ENCODE results near the gene RRP8. TPM values are rescaled to one million over a fixed set of nuclear protein-coding genes. Genes with fewer than 3 reads are reported as not detected.
A peak's percentile ranks its signal among the peaks of the same experiment; 100 is the strongest.

The RRP8 gene
- total and polyA plus RNA-seq, 5 donors from 2014 or later: 21.0 to 30.9 (median 23.6) TPM

DNA sequence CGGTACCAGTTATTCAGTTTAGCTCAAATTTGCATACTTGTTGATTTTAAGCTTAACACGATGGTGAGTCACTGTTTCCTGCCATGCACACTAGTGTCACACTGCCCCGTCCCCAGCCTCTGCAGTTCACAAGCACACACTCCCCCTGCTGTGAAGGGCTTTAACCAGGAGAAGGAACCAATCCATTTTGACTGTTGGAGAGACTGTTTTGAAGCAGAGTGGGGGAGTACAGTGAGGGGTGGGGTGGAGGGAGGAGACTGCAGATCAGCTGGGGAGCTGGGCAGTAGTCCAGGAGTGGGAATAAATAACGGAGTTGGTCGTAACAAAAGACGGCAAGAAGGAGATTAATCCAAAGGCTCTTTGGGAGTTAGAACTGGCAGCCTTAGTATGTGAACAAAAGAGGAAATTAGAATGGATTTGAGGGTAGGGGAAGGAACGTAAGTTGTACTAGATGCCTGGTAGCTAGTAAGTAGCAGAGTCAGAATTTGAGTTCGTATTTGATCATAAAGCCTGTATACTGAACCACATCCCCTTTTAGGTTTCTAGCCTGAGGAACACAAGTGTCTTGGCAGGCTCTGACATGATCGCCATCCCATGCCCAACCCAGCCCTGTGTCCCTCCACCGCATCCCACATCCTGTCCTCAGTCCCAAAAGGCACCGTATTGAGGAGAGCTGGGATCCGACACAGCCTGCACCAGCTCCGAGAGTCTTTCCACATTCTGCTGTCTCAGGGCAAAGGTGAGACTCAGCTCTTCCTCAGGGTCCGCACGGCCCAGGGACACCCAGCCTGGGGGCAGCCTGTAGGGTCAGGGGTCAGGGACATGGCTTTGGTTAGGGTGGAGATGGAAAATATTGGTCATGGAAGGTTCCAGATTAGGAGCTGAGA lies 14.9 kb upstream of the RRP8 start:
- Mint-ChIP-seq H3K36me3 (peaks cover 15% of the 10 kb centered on the region), H3K9me3 (no peaks in the 10 kb centered on the region), H3K4me3 (no peak overlapping the region), H3K4me1 (peaks cover 0 to 20% (median 12%) of the 10 kb centered on the region in 4 donors), H3K27me3 (no peaks in the 10 kb centered on the region), H3K27ac (no peak overlapping the region)
- Histone ChIP-seq H3K4me3 (ENCODE audit: low read depth, low read length) (peak overlapping the region; percentile 98), H3K36me3 (ENCODE audit: control insufficient read depth, insufficient read depth, low read length) (peaks cover 16% of the 10 kb centered on the region), H3K27ac (ENCODE audit: insufficient read depth, low read length, poor library complexity, severe bottlenecking) (peak overlapping the region; percentile 87), H3K4me1 (ENCODE audit: control insufficient read depth, insufficient read depth, low read length, poor library complexity, severe bottlenecking) (peaks cover 29% of the 10 kb centered on the region), H3K9me3 (ENCODE audit: control insufficient read depth in 2 of 2, low read length in 2 of 2) (no peaks in the 10 kb centered on the region), H3K27me3 (ENCODE audit: control insufficient read depth, insufficient read depth, low read length) (no peaks in the 10 kb centered on the region)
- ATAC-seq (ENCODE audit: low read depth in 2 of 2): peak; percentile 77 to 79
- peak; percentile 59 to 91 (median 70) for DNase-seq

- peaks cover 38% of the 10 kb centered on the region for H3K4me1 ChIP-seq (ENCODE audit: control insufficient read depth, insufficient read depth, low read length, poor library complexity, severe bottlenecking)
- Mint-ChIP-seq H3K9me3 (no peaks in the 10 kb centered on the region), H3K27me3 (no peaks in the 10 kb centered on the region), H3K4me3 (no peak overlapping the region), H3K27ac (no peak overlapping the region), H3K4me1 (peaks cover 0 to 20% (median 12%) of the 10 kb centered on the region in 4 donors), H3K36me3 (peaks cover 15% of the 10 kb centered on the region)
- peak overlapping the region; percentile 98 for H3K4me3 ChIP-seq (ENCODE audit: low read depth, low read length)
- DNase-seq (no peak), ATAC-seq (ENCODE audit: low read depth in 2 of 2) (no peak)
- H3K9me3 ChIP-seq (ENCODE audit: control insufficient read depth in 2 of 2, low read length in 2 of 2): no peaks in the 10 kb centered on the region
- H3K27ac ChIP-seq (ENCODE audit: insufficient read depth, low read length, poor library complexity, severe bottlenecking): peak overlapping the region; percentile 87
- no peaks in the 10 kb centered on the region for H3K27me3 ChIP-seq (ENCODE audit: control insufficient read depth, insufficient read depth, low read length)
- H3K36me3 ChIP-seq (ENCODE audit: control insufficient read depth, insufficient read depth, low read length): peaks cover 16% of the 10 kb centered on the region
Observed at GRCh38 chr11:6617315-6617781, 13.9 kb upstream of the RRP8 start.

- Histone ChIP-seq H3K9me3 (ENCODE audit: control insufficient read depth in 2 of 2, low read length in 2 of 2) (no peaks in the 10 kb centered on the region), H3K4me1 (ENCODE audit: control insufficient read depth, insufficient read depth, low read length, poor library complexity, severe bottlenecking) (peaks cover 38% of the 10 kb centered on the region), H3K27ac (ENCODE audit: insufficient read depth, low read length, poor library complexity, severe bottlenecking) (peak overlapping the region; percentile 87), H3K36me3 (ENCODE audit: control insufficient read depth, insufficient read depth, low read length) (peaks cover 16% of the 10 kb centered on the region), H3K27me3 (ENCODE audit: control insufficient read depth, insufficient read depth, low read length) (no peaks in the 10 kb centered on the region), H3K4me3 (ENCODE audit: low read depth, low read length) (peak overlapping the region; percentile 98)
- Mint-ChIP-seq H3K27ac (peak overlapping the region; percentile 52 to 92 (median 68)), H3K27me3 (no peaks in the 10 kb centered on the region), H3K36me3 (peaks cover 15% of the 10 kb centered on the region), H3K4me3 (peak overlapping the region; percentile 11 to 80 (median 64)), H3K4me1 (peaks cover 0 to 20% (median 12%) of the 10 kb centered on the region in 4 donors), H3K9me3 (no peaks in the 10 kb centered on the region)
- no peak for DNase-seq
- no peak for ATAC-seq (ENCODE audit: low read depth in 2 of 2)
Observed at GRCh38 chr11:6616596-6617250, 13.3 kb upstream of the RRP8 start.

DNA sequence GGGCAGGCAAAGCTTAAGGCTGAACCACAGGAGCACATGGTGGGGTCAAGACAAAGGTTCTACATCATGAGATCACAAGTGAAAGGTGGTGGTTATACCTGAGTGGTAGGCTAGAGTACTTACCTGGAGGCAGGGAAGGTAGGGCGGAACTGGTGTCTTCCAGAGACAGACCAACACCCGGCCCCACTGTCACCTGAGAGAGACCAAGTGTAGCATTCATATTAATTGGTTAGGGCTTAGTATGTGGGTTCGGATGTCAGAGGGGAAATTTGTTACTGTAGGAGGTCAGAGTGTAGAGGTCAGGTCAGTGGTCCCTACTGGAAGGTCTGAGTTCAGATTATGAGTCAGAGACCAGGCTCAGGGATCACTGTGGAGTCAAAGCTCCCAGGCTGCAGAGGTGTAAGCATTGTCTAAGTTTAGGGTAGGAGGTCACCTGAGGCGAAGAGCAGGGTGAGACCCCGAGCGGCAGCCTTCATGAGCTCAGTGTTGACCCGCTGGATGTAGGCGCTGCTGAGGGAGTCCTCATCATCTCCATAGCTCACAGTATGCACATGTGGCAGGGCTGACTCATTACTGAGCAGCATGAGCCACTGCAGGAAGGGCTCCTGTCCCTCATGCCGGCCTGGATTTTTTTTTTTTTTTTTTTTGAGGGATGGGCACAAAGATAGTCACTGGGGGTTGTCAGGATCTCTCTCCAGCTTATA lies 12.6 kb upstream of the RRP8 start:
- DNase-seq (no peak), ATAC-seq (ENCODE audit: low read depth in 2 of 2) (no peak)
- peaks cover 43% of the 10 kb centered on the region for H3K4me1 ChIP-seq (ENCODE audit: control insufficient read depth, insufficient read depth, low read length, poor library complexity, severe bottlenecking)
- peaks cover 17% of the 10 kb centered on the region for H3K36me3 ChIP-seq (ENCODE audit: control insufficient read depth, insufficient read depth, low read length)
- no peaks in the 10 kb centered on the region for H3K27me3 Mint-ChIP-seq
- H3K9me3 ChIP-seq (ENCODE audit: control insufficient read depth in 2 of 2, low read length in 2 of 2): no peaks in the 10 kb centered on the region
- no peak overlapping the region for H3K27ac ChIP-seq (ENCODE audit: insufficient read depth, low read length, poor library complexity, severe bottlenecking)
- peaks cover 19% of the 10 kb centered on the region for H3K36me3 Mint-ChIP-seq
- no peak overlapping the region for H3K4me3 ChIP-seq (ENCODE audit: low read depth, low read length)
- H3K27me3 ChIP-seq (ENCODE audit: control insufficient read depth, insufficient read depth, low read length): no peaks in the 10 kb centered on the region
- H3K4me3 Mint-ChIP-seq: peak overlapping the region; percentile 52 to 87 (median 80)
- peak overlapping the region; percentile 67 to 92 (median 86) for H3K27ac Mint-ChIP-seq
- no peaks in the 10 kb centered on the region for H3K9me3 Mint-ChIP-seq
- peaks cover 0 to 26% (median 16%) of the 10 kb centered on the region in 4 donors for H3K4me1 Mint-ChIP-seq

DNA sequence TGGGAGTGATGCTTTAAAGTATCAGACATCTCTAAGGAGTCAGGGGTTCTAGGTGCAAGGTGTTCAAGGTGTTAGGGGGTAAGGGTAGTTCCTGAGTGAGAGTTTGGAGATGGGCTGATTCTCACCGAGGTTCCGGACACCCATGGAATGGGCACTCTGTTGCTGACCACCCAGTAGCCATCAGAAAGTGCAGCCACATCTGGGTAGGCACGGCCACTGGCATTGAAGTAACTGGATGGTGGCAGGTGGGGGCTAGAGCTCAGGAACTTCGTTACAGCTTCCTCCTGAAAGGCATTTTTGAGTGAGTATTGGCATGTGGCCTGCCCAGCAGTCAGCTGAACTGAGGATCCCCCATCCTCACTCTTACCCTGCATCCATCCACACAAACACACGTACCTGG lies 11.6 kb upstream of the RRP8 start:
- ATAC-seq (ENCODE audit: low read depth in 2 of 2) (no peak), DNase-seq (no peak)
- Histone ChIP-seq H3K4me3 (ENCODE audit: low read depth, low read length) (no peak overlapping the region), H3K4me1 (ENCODE audit: control insufficient read depth, insufficient read depth, low read length, poor library complexity, severe bottlenecking) (peaks cover 52% of the 10 kb centered on the region), H3K27ac (ENCODE audit: insufficient read depth, low read length, poor library complexity, severe bottlenecking) (no peak overlapping the region), H3K27me3 (ENCODE audit: control insufficient read depth, insufficient read depth, low read length) (no peaks in the 10 kb centered on the region), H3K9me3 (ENCODE audit: control insufficient read depth in 2 of 2, low read length in 2 of 2) (no peaks in the 10 kb centered on the region), H3K36me3 (ENCODE audit: control insufficient read depth, insufficient read depth, low read length) (peaks cover 26% of the 10 kb centered on the region)
- Mint-ChIP-seq H3K4me3 (peak overlapping the region in 3 of 4 donors; percentile 33 to 87 (median 49)), H3K4me1 (peaks cover 0 to 36% (median 24%) of the 10 kb centered on the region in 4 donors), H3K36me3 (peaks cover 25% of the 10 kb centered on the region), H3K27ac (peak overlapping the region in 2 of 3 donors; percentile 86 to 96), H3K9me3 (no peaks in the 10 kb centered on the region), H3K27me3 (no peaks in the 10 kb centered on the region)

- Mint-ChIP-seq H3K27me3 (no peaks in the 10 kb centered on the region), H3K27ac (no peak overlapping the region), H3K9me3 (no peaks in the 10 kb centered on the region), H3K4me3 (peak overlapping the region in 1 of 4 donors; percentile 33), H3K36me3 (peaks cover 31% of the 10 kb centered on the region), H3K4me1 (peaks cover 0 to 42% (median 26%) of the 10 kb centered on the region in 4 donors)
- H3K4me1 ChIP-seq (ENCODE audit: control insufficient read depth, insufficient read depth, low read length, poor library complexity, severe bottlenecking): peaks cover 48% of the 10 kb centered on the region
- H3K9me3 ChIP-seq (ENCODE audit: control insufficient read depth in 2 of 2, low read length in 2 of 2): no peaks in the 10 kb centered on the region
- no peak for ATAC-seq (ENCODE audit: low read depth in 2 of 2)
- DNase-seq: no peak
- H3K36me3 ChIP-seq (ENCODE audit: control insufficient read depth, insufficient read depth, low read length): peaks cover 32% of the 10 kb centered on the region
- H3K4me3 ChIP-seq (ENCODE audit: low read depth, low read length): no peak overlapping the region
- no peak overlapping the region for H3K27ac ChIP-seq (ENCODE audit: insufficient read depth, low read length, poor library complexity, severe bottlenecking)
- no peaks in the 10 kb centered on the region for H3K27me3 ChIP-seq (ENCODE audit: control insufficient read depth, insufficient read depth, low read length)
Observed at GRCh38 chr11:6614446-6614845, 11.0 kb upstream of the RRP8 start.

DNA sequence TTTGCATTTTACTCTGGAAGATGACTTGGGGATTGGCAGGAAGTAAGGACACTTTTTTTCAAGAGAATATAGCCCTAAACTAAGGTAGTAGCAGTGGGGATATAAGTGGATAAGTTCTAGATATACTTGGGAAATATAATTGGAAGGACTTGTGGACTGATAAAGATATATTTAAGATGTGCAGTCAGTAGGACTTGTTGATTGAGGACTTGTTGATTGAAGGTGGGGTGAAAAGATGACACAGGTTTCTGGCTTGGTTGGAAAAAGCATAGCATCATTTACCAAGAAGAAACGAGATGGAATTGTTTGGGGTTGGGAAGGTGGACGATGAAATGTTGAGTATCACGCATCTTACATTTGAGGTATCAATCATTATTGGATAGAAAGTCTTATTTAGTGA lies 10.1 kb upstream of the RRP8 start:
- Histone ChIP-seq H3K4me1 (ENCODE audit: control insufficient read depth, insufficient read depth, low read length, poor library complexity, severe bottlenecking) (peaks cover 47% of the 10 kb centered on the region), H3K36me3 (ENCODE audit: control insufficient read depth, insufficient read depth, low read length) (peaks cover 42% of the 10 kb centered on the region), H3K27me3 (ENCODE audit: control insufficient read depth, insufficient read depth, low read length) (no peaks in the 10 kb centered on the region), H3K9me3 (ENCODE audit: control insufficient read depth in 2 of 2, low read length in 2 of 2) (no peaks in the 10 kb centered on the region), H3K4me3 (ENCODE audit: low read depth, low read length) (no peak overlapping the region), H3K27ac (ENCODE audit: insufficient read depth, low read length, poor library complexity, severe bottlenecking) (peak overlapping the region; percentile 95)
- DNase-seq (no peak), ATAC-seq (ENCODE audit: low read depth in 2 of 2) (no peak)
- Mint-ChIP-seq H3K27ac (no peak overlapping the region), H3K4me3 (no peak overlapping the region), H3K27me3 (no peaks in the 10 kb centered on the region), H3K4me1 (peaks cover 0 to 51% (median 28%) of the 10 kb centered on the region in 4 donors), H3K36me3 (peaks cover 33% of the 10 kb centered on the region), H3K9me3 (no peaks in the 10 kb centered on the region)
